Endothelial cell of umbilical vein (primary cell): ENCODE measurements around the gene CCDC30.

Experiments
- CTCF ChIP-seq, 2 donors: IDR thresholded peaks; 1 replicate in 1 of 2; 2 replicates in 1 of 2; pipeline ENCODE4 v1.5.1; 2011; ENCODE audit warnings: low read length in 2 of 2, mild to moderate bottlenecking in 2 of 2, moderate library complexity in 2 of 2, control low read depth in 1 of 2, inconsistent platforms in 1 of 2, low read depth in 1 of 2; ENCODE audit not compliant: insufficient read depth in 1 of 2; ENCODE audit errors: extremely low read depth in 1 of 2
- EZH2 ChIP-seq: IDR thresholded peaks from 2 replicates; pipeline ENCODE4 v1.6.1; 2012; ENCODE audit warnings: borderline replicate concordance, low read depth, mild to moderate bottlenecking, moderate library complexity, low read length, inconsistent platforms; ENCODE audit not compliant: severe bottlenecking
- JUN ChIP-seq: IDR thresholded peaks from 2 replicates; pipeline ENCODE4 v1.6.1; 2011; ENCODE audit warnings: borderline replicate concordance, low read depth; ENCODE audit not compliant: insufficient read length, insufficient read depth
- MAX ChIP-seq: IDR thresholded peaks from 2 replicates; pipeline ENCODE4 v1.6.1; 2011; ENCODE audit not compliant: insufficient read depth, insufficient read length
- MYC ChIP-seq: IDR thresholded peaks from one replicate; pipeline ENCODE4 v1.6.1; 2011; ENCODE audit warnings: mild to moderate bottlenecking, low read depth, low read length
- POLR2A ChIP-seq: IDR thresholded peaks from 2 replicates; pipeline ENCODE4 v1.6.1; 2012; ENCODE audit warnings: low read depth, mild to moderate bottlenecking, control low read depth, low read length
- POLR2AphosphoS5 ChIP-seq: IDR thresholded peaks from 2 replicates; pipeline ENCODE4 v1.6.1; 2012; ENCODE audit warnings: low read depth, mild to moderate bottlenecking, control low read depth, low read length, moderate library complexity; ENCODE audit not compliant: insufficient read depth

- TF ChIP-seq CTCF (IDR thresholded peaks at IDR 0.05; ENCODE audit: extremely low read depth in 1 of 2, insufficient read depth in 1 of 2, low read depth in 1 of 2, low read length in 2 of 2) (no peak), MAX (no peak), POLR2A (no peak), EZH2 (no peak), POLR2AphosphoS5 (no peak), JUN (no peak), MYC (no peak)
Observed at GRCh38 chr1:42684139-42684538, 221.1 kb downstream of the CCDC30 start.
